GM19099 (cell line): ENCODE measurements around the gene DRAM1.

Experiments
- POLR2A ChIP-seq: IDR thresholded peaks from 3 replicates; pipeline ENCODE4 v1.6.1; 2011; ENCODE audit warnings: low read depth; ENCODE audit not compliant: insufficient read length; ENCODE audit errors: extremely low read depth

DRAM1 gene

DNA sequence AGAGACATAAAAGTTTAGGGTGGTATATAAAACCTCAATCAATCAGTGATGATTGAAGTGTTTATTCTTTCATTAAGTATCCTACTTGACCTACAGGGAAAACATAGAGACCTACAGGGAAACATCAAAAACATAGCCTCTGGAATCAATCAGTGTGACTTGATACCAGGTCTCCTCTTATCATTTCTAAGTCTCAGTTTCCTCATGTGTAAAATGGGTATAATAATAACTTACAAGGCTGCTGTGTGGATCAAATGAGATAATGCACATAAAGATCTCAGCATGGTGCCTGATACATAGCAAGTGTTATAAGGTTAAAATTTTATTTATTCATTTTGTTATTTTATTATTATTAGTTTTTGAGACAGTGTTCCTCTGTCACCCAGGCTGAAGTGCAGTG is 24.4 kb upstream of the DRAM1 start:
- TF ChIP-seq POLR2A, result no peak

GRCh38 chr12:101854747-101855146 is 22.6 kb upstream of the DRAM1 start:
- TF ChIP-seq POLR2A, result no peak

DNA sequence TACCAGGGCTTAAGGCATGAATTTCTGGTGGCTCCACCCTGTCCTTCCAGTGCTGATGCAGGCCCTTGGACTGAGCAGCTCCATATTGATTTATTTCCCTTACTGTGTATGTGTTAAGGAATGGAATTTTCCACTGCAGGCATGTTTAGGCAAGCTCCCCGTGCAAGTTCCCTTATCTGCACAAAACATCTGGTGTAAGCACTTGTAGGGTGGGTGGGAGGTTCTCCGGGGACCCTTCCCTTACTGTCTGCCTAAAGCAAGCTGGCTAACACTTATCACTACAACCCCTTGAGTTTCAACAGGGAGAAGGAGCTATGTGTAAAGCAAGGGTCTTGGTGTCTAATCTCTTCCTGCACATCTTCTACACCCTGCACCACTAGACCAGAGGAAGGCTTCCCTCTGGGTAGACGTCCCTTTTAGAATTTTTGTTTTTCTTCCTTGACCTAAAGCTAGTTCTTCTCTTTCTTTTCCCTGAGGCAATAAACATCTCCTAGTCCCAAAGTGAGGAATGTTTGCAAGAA is 22.0 kb upstream of the DRAM1 start:
- no peak for TF ChIP-seq POLR2A

GRCh38 chr12:101855976-101856375 is 21.4 kb upstream of the DRAM1 start:
- TF ChIP-seq POLR2A, result no peak

DNA sequence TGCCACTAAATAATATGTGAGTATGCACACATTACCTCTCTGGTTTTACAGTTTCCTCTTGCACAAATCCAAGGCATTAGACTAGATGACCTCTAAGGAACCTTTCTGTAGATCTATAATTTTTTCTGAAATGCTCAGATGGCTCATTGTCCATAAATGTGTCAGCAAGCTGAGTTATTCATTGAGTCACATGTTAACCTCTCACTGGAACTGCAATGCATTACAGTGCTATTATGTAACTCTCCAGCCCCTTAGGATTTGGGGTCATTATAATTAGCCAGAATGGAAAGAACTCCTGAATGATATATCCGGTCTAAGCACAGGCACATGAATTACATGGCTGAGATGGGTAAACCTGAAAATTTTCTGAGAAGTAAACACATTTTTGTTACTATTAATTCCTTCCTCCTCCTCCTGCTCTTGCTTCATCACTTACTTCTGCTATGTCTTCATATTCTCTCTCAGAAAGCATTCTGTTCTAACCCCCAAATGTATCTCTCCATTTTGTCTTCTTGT is 20.3 kb upstream of the DRAM1 start:
- TF ChIP-seq POLR2A, result no peak

DNA sequence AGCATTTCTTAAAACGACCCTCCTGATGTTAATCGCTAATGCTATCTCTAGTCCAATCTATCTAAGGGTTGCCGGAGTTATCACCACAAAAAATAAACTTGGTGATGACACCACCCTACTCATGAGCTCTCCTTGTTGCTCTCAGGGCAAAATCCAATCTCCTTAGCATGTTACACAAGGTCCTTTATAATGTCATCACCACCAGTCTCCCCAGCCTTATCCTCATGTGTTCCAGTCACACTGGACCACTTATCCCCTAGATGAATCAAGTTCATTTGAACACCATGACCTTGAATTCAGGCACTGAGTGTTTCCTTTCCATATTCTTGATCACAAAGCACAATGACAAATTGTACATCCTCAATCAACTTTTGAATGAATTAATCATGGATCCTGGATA is 19.0 kb upstream of the DRAM1 start:
- no peak for TF ChIP-seq POLR2A

DNA sequence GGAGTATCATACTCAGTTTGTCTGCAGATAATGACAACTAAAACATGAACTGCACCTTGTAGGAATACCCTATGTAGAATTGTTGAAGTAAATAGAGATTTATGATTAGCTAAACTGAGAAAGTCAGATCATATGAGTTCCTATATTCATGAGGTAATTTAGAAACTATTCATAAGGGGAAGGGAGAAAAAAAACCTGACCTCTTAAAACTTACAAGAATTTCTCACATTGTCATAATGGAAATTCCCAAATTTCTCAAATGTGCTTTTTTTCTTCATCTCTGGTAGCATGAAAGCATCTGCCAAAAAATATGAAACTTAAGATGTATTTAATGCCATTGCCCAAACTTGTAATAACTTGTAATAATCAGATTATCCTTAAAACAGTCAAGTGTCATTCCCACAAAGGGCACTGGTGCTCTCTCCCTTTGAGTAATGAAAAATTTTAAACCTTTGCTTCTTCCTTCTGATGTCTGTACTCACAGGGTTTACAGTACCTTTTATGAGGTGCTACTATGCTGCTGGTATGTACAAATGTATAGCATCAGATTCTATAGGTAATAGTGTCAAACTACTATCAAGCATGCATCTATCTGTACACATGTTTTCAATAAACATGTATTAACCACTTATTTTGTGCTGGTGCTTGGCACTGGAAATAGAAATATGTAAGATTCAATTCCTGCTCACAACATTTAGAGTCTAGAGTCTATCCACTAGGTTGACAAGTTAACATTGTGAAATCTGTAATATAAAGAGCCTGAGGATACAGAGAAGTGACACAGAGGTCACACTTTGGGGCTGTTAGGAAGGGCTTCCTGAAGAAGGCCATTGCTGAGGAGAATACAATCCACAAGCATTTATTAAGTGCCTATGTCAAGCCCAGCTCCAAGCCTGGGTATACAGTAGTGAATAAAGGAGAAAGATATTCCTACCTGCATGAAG is 17.4 kb upstream of the DRAM1 start:
- no peak for TF ChIP-seq POLR2A

DNA sequence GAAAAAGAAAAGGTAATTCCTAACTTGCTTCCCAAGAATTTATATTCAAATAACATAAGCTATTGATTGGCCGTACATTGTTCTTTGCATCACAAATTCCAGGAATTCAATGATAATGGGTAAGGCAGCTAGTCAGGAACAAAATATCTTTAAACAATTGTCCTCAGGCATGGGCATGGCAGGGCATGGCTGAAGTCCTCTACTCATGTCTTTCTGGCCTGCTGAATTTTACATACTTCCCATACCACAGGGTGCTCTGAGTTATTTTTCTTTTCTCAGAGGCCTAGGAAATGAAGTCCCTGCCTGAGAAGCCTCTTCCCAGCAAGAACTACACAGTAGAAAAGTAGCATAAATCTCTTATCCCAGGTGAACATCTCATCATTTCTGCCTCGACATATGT is 15.1 kb upstream of the DRAM1 start:
- no peak for TF ChIP-seq POLR2A

GRCh38 chr12:101863981-101864380 is 13.4 kb upstream of the DRAM1 start:
- no peak for TF ChIP-seq POLR2A

- TF ChIP-seq POLR2A, result no peak
Observed at GRCh38 chr12:101866615-101867373, 10.6 kb upstream of the DRAM1 start.

- no peak for TF ChIP-seq POLR2A
Observed at GRCh38 chr12:101870925-101871324, 6.5 kb upstream of the DRAM1 start.

- TF ChIP-seq POLR2A, result no peak
Observed at GRCh38 chr12:101875162-101875561, 2.2 kb upstream of the DRAM1 start.

DNA sequence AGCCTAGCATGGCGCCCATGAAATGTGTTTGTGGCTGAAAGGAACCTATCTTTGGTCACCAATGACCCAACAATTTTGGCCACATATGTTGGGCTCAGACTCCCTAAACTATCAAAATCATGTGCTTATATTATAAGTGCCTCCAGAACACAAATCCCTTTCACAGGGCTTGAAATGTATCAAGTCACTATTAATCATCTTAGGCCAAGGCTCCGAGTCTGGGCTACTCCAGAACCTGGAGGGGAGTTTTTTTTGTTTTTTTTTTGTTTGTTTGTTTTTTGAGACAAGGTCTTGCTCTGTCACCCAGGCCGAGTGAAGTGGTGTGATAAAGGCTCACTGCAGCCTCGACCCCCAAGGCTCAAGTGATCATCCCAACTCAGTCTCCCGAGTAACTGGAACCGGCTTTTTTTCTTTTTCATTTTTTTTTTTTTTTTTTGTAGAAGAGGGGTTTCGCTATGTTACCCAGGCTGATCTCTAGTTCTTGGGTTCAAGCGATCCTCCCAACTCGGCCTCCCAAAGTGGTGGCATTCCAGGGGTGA is 989 bp upstream of the DRAM1 start:
- no peak for TF ChIP-seq POLR2A

GRCh38 chr12:101877806-101878242 is 444 bp downstream of the DRAM1 start:
- no peak for TF ChIP-seq POLR2A

GRCh38 chr12:101878243-101878821 is 952 bp downstream of the DRAM1 start:
- TF ChIP-seq POLR2A, result peak; percentile 21
